HG03571 (cell line): ENCODE results near the gene ZBTB7C.

ENCODE experiments used
- ATAC-seq: cut with Tn5 transposase; IDR thresholded peaks from one replicate; pipeline ENCODE4 v1.9.1; 2021; ENCODE audit not compliant: unreplicated experiment

ZBTB7C gene

GRCh38 chr18:48100651-48101165 lies 308.5 kb downstream of the ZBTB7C start:
- no peak for ATAC-seq

- no peak for ATAC-seq
Observed at GRCh38 chr18:48100165-48100575, 309.0 kb downstream of the ZBTB7C start.

GRCh38 chr18:48099481-48100164 lies 309.6 kb downstream of the ZBTB7C start:
- ATAC-seq = no peak

- ATAC-seq = no peak
Observed at GRCh38 chr18:48098538-48098937, 310.6 kb downstream of the ZBTB7C start.

- no peak for ATAC-seq
Observed at GRCh38 chr18:48098007-48098406, 311.2 kb downstream of the ZBTB7C start.

- ATAC-seq = no peak
Observed at GRCh38 chr18:48095726-48096125, 313.5 kb downstream of the ZBTB7C start.

GRCh38 chr18:48093104-48093503 lies 316.1 kb downstream of the ZBTB7C start:
- no peak for ATAC-seq

- no peak for ATAC-seq
Observed at GRCh38 chr18:48091869-48092497, 317.2 kb downstream of the ZBTB7C start.

- no peak for ATAC-seq
Observed at GRCh38 chr18:48090702-48091101, 318.5 kb downstream of the ZBTB7C start.

GRCh38 chr18:48090021-48090420 lies 319.2 kb downstream of the ZBTB7C start:
- no peak for ATAC-seq

- ATAC-seq = no peak
Observed at GRCh38 chr18:48085781-48086487, 323.2 kb downstream of the ZBTB7C start.

GRCh38 chr18:48084858-48085257 lies 324.3 kb downstream of the ZBTB7C start:
- ATAC-seq = no peak

- no peak for ATAC-seq
Observed at GRCh38 chr18:48084041-48084757, 325.0 kb downstream of the ZBTB7C start.

- no peak for ATAC-seq
Observed at GRCh38 chr18:48080546-48080945, 328.6 kb downstream of the ZBTB7C start.

- ATAC-seq = no peak
Observed at GRCh38 chr18:48079885-48080284, 329.3 kb downstream of the ZBTB7C start.

GRCh38 chr18:48078448-48078847 lies 330.7 kb downstream of the ZBTB7C start:
- ATAC-seq = no peak

GRCh38 chr18:48077291-48077690 lies 331.9 kb downstream of the ZBTB7C start:
- ATAC-seq = no peak

- ATAC-seq = no peak
Observed at GRCh38 chr18:48076461-48076860, 332.7 kb downstream of the ZBTB7C start.

GRCh38 chr18:48075707-48076093 lies 333.5 kb downstream of the ZBTB7C start:
- ATAC-seq = no peak

GRCh38 chr18:48074929-48075706 lies 334.1 kb downstream of the ZBTB7C start:
- no peak for ATAC-seq
